K562 (cell line): Measurements from ENCODE around the gene SLFN12. TPM values are rescaled to one million over a fixed set of nuclear protein-coding genes. Genes with fewer than 3 reads are reported as not detected.

Experiments
- ATAC-seq: fragments of 200-7000 bp; cut with Tn5 transposase; 3 replicates; pipeline ENCODE4 v1.9.1; 2020; ENCODE audit warnings: moderate library complexity
- BruUV-seq: library from RNA; stranded (reverse); fragments of 400-500 nt; replicated peaks from 2 replicates; lab custom pipeline; 2021; lab: Mats Ljungman, UMichigan
- CTCF ChIA-PET: fragments of 300-600 bp; formaldehyde crosslinking; extraction: SDS; loops from one replicate; lab custom pipeline; 2021; ENCODE audit warnings: low intra/inter-chr PET ratio; lab: Yijun Ruan, JAX
- POLR2A ChIA-PET: fragments of 300-600, 350-650 bp; sonication (Branson Sonifier 250); formaldehyde crosslinking; extraction: SDS; loops from one replicate; lab custom pipeline; 2021; ENCODE audit warnings: antibody characterized with exemption, inconsistent platforms; lab: Yijun Ruan, JAX
- DNase-seq, 4 experiments: peaks; one replicate each; pipeline versions ENCODE4 v3.0.0 to v3.0.0-alpha.2; 2011 to 2018; ENCODE audit warnings: low spot score in 3 of 4, mixed read lengths in 3 of 4; ENCODE audit errors: extremely low read depth in 1 of 4
- FAIRE-seq: peaks from 2 replicates; lab custom pipeline; 2011; peaks lifted over from hg19 to GRCh38; lab: Jason Lieb, UNC
- H2AFZ ChIP-seq: 2 replicates; pipeline ENCODE4 v1.6.0; 2011; ENCODE audit warnings: low read depth, low read length, control low read depth, inconsistent platforms
- H3K27ac ChIP-seq: fragments of 200-600 bp; 3 replicates; pipeline ENCODE4 v1.8.0; 2011; ENCODE audit warnings: low read depth, mild to moderate bottlenecking, control low read depth, inconsistent platforms, low read length, moderate library complexity, mixed read lengths; ENCODE audit errors: extremely low read depth
- H3K27me3 ChIP-seq, 2 experiments: fragments of 300-600 bp in 1 of 2; 2 replicates in 1 of 2; 3 replicates in 1 of 2; pipeline versions ENCODE4 v1.6.0 to v1.8.0; 2011; ENCODE audit warnings: inconsistent platforms in 2 of 2, low read length in 2 of 2, mild to moderate bottlenecking in 1 of 2, mixed read lengths in 1 of 2, moderate library complexity in 1 of 2; ENCODE audit not compliant: control insufficient read depth in 2 of 2, insufficient read depth in 2 of 2
- H3K36me3 ChIP-seq: fragments of 300-600 bp; 3 replicates; pipeline ENCODE4 v1.8.0; 2011; ENCODE audit warnings: mild to moderate bottlenecking, low read length, inconsistent platforms; ENCODE audit not compliant: control insufficient read depth, insufficient read depth
- H3K4me1 ChIP-seq, 2 experiments: fragments of 200-600 bp in 1 of 2; replicated peaks in 1 of 2; 2 replicates in 1 of 2; 3 replicates in 1 of 2; pipeline versions ENCODE4 v1.5.1 to v1.8.0; 2011; ENCODE audit warnings: inconsistent platforms in 2 of 2, low read length in 2 of 2, mild to moderate bottlenecking in 1 of 2, mixed read lengths in 1 of 2, moderate library complexity in 1 of 2; ENCODE audit not compliant: control insufficient read depth in 2 of 2, insufficient read depth in 2 of 2
- H3K4me2 ChIP-seq: 2 replicates; pipeline ENCODE4 v1.6.1; 2011; ENCODE audit warnings: low read length, control low read depth, inconsistent platforms, mixed read lengths; ENCODE audit not compliant: insufficient read depth
- H3K4me3 ChIP-seq: fragments of 200-600 bp; sonication (generic), shearing (Covaris generic); 2 replicates; pipeline ENCODE4 v1.5.1; 2016; ENCODE audit warnings: control low read depth, inconsistent platforms
- H3K79me2 ChIP-seq: fragments of 200-600 bp; 3 replicates; pipeline ENCODE4 v1.8.0; 2011; ENCODE audit warnings: low read length, inconsistent platforms; ENCODE audit not compliant: control insufficient read depth, insufficient read depth
- H3K9ac ChIP-seq, 2 experiments: 2 replicates each; pipeline versions ENCODE4 v1.6.0 to v1.6.1; 2011; ENCODE audit warnings: low read depth in 2 of 2, low read length in 2 of 2, control low read depth in 1 of 2, inconsistent platforms in 1 of 2, mild to moderate bottlenecking in 1 of 2, mixed read lengths in 1 of 2; ENCODE audit not compliant: insufficient read depth in 1 of 2
- H3K9me1 ChIP-seq: one replicate; pipeline ENCODE4 v1.6.0; 2011; ENCODE audit warnings: inconsistent platforms, mild to moderate bottlenecking, low read length, moderate library complexity; ENCODE audit not compliant: control insufficient read depth, insufficient read depth
- H3K9me3 ChIP-seq: replicated peaks from 2 replicates; pipeline ENCODE4 v1.5.1; 2011; ENCODE audit warnings: low read depth, low read length, inconsistent platforms; ENCODE audit not compliant: control insufficient read depth, insufficient read depth
- H4K20me1 ChIP-seq: replicated peaks from 2 replicates; pipeline ENCODE4 v1.6.1; 2011; ENCODE audit warnings: low read length, inconsistent platforms, mixed read lengths; ENCODE audit not compliant: control insufficient read depth, insufficient read depth
- ARNT ChIP-seq, 2 experiments: fragments of 450-650 bp; IDR thresholded peaks; 2 replicates each; pipeline ENCODE4 v1.6.1; 2016; ENCODE audit warnings: mild to moderate bottlenecking in 1 of 2
- BDP1 ChIP-seq: IDR thresholded peaks from 3 replicates; pipeline ENCODE4 v1.6.1; 2011; ENCODE audit not compliant: insufficient read length, insufficient read depth
- C11orf30 ChIP-seq: fragments of 450-650 bp; IDR thresholded peaks from 2 replicates; pipeline ENCODE4 v1.6.1; 2016; ENCODE audit warnings: low read depth, mild to moderate bottlenecking
- EGR1 ChIP-seq: fragments of 450-650 bp; conservative IDR thresholded peaks from 2 replicates; pipeline ENCODE4 v1.6.1; 2017; ENCODE audit warnings: mild to moderate bottlenecking
- GATAD2A ChIP-seq: fragments of 450-650 bp; IDR thresholded peaks from 2 replicates; pipeline ENCODE4 v1.6.1; 2017
- NONO ChIP-seq, 2 experiments: fragments of 200-400 bp in 1 of 2; fragments of 450-650 bp in 1 of 2; formaldehyde crosslinking in 1 of 2; IDR thresholded peaks; 2 replicates each; pipeline ENCODE4 v1.6.1; 2017; ENCODE audit warnings: low read depth in 2 of 2, mild to moderate bottlenecking in 2 of 2, moderate library complexity in 2 of 2, low read length in 1 of 2
- PHF8 ChIP-seq: fragments of 200-600 bp; sonication (generic); IDR thresholded peaks from 2 replicates; pipeline ENCODE4 v1.6.1; 2012; ENCODE audit warnings: mixed run types, mild to moderate bottlenecking, inconsistent platforms, low read length, moderate library complexity, borderline replicate concordance
- RFX7 ChIP-seq: fragments of 250-450 bp; sonication (Bioruptor Pico); IDR thresholded peaks from 2 replicates; pipeline ENCODE4 v1.5.1; 2021; ENCODE audit warnings: mild to moderate bottlenecking
- ZNF12 ChIP-seq: sonication (generic); formaldehyde crosslinking; IDR thresholded peaks from 2 replicates; pipeline ENCODE4 v1.4.0; 2020; ENCODE audit warnings: mild to moderate bottlenecking, missing genetic modification reagents
- ZNF212 ChIP-seq: fragments of 450-650 bp; formaldehyde crosslinking; IDR thresholded peaks from 2 replicates; pipeline ENCODE4 v1.4.0; 2020; ENCODE audit warnings: mild to moderate bottlenecking
- ZNF699 ChIP-seq: fragments of 250-450 bp; sonication (Bioruptor Pico); IDR thresholded peaks from 2 replicates; pipeline ENCODE4 v1.8.0; 2021; ENCODE audit warnings: mild to moderate bottlenecking, moderate library complexity; ENCODE audit not compliant: insufficient replicate concordance
- WGBS: fragments of 100-300 bp; shearing (Covaris generic); methylation state at CpG from one replicate; pipeline ENCODE4 v1.1.6; 2016; ENCODE audit warnings: low coverage, mixed read lengths; ENCODE audit not compliant: insufficient coverage; ENCODE audit errors: missing lambda C conversion rate; 5-methylcytosine and 5-hydroxymethylcytosine counted together
- in situ Hi-C: fragments of 300-500 bp; cut with MboI; formaldehyde crosslinking; loops from 4 replicates; pipeline ENCODE4 v1.15.0; 2018; ENCODE audit warnings: inconsistent platforms, mixed read lengths
- intact Hi-C: fragments of 100-400 bp; cut with micrococcal nuclease; formaldehyde crosslinking; loops from 2 replicates; pipeline ENCODE4 v1.14.2; 2022
- polyA plus RNA-seq, 8 experiments: library from polyadenylated mRNA; depleted of rRNA in 4 of 8; stranded (reverse) in 5 of 8; unstranded in 3 of 8; fragments of >200 nt; fragmentation: Nextera tagmentation in 2 of 8; fragmentation: Illumina TruSeq in 1 of 8; extraction: Ambion mirVana in 2 of 8; extraction: Trizol in 1 of 8; gene quantifications; 2 replicates each; pipeline versions ENCODE4 v1.2.1 to v1.2.3, GENCODE V29; 2011 to 2014; ENCODE audit warnings: inconsistent platforms in 1 of 8, missing spikeins in 1 of 8
- total RNA-seq, 7 experiments: library from RNA; depleted of rRNA in 6 of 7; stranded (reverse); fragments of >200 nt in 6 of 7; fragmentation: Illumina TruSeq in 2 of 7; extraction: Trizol in 2 of 7; gene quantifications; 2 replicates each; pipeline versions ENCODE4 v1.2.1 to v1.2.3, GENCODE V29; 2011 to 2021; ENCODE audit warnings: low replicate concordance in 1 of 7
- TF ChIP-seq, protein P1 (sequence below): fragments of 250-450 bp; sonication (Bioruptor Pico); IDR thresholded peaks from 2 replicates; pipeline ENCODE4 v1.4.0; 2020; ENCODE audit warnings: mild to moderate bottlenecking

The SLFN12 gene
- total and polyA plus RNA-seq, 9 of the 15 experiments (the other 6 are each of a cell fraction or from before 2014, with no cell fraction given), result 0.01 to 0.09 (median 0.07) TPM; not detected in 6

DNA sequence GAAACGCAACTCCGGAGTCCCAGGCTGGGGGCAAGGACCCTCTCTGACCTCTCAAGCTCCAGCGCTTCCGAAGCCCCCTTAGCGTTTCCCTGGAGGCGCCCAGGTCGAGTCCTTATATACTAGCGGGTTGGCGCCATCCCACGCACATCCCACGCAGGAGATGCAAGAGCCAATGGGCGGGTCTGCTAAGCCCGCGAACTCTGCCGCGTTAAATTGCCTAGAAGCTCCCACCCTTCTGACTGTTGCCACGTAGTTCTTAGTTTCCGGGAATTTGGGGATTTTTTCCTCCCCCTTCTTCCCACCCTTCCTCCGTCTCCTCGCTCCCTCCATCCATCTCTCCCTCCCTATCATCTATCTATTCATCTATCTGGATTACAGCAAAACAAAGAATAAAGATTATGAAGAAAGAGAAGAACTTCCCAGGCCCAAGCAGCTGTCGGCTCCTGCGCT lies 58.7 kb downstream of the SLFN12 start, which contains the start of gene SLFN11:
Gene SLFN11 (minus strand): TSS at position 88 of the 450 bp plus-strand sequence. CDS start 9,814 bp downstream, outside the sequence.
- FAIRE-seq, result no peak
- H3K9me3 ChIP-seq, result no peaks in the 10 kb centered on the region
- WGBS, result 10% methylated on average over 21 of the region's 22 CpGs
- intact Hi-C loops, result no loop called here
- no peaks in the 10 kb centered on the region for H3K79me2 ChIP-seq
- BruUV-seq, result no TSS peak
- peaks cover 0 to 8% of the 10 kb centered on the region in 2 experiments; a peak in 2 of 5 replicates for H3K4me1 ChIP-seq
- peak; percentile 49 for TF ChIP-seq EGR1
- no peak for TF ChIP-seq BDP1
- DNase-seq, result peak in 3 of 4 experiments; percentile 6 to 18 (median 7)
- H2AFZ ChIP-seq, result no peak within 1 kb of the TSS
- peaks cover 13 to 16% of the 10 kb centered on the region in 2 experiments; a peak in 3 of 5 replicates for H3K27me3 ChIP-seq
- 0 out of 2 replicates have a peak within 1 kb of the TSS, but pooled peaks have one; percentile 12 for H3K4me2 ChIP-seq
- ATAC-seq, result no peak
- H3K27ac ChIP-seq, result no peak within 1 kb of the TSS
- ChIA-PET POLR2A (interaction anchor here (1.0 kb wide), 1 partner anchor 16 kb away, joined by 3 read pairs; no protein-coding TSS in a partner anchor), CTCF (interaction anchor here (0.6 kb wide), 1 partner anchor 37 kb away, joined by 5 read pairs; no protein-coding TSS in a partner anchor)
- no peaks in the 10 kb centered on the region for H3K36me3 ChIP-seq
- in situ Hi-C loops, result no loop called here
- no peaks in the 10 kb centered on the region for H3K9me1 ChIP-seq
- H3K9ac ChIP-seq, result peak within 1 kb of the TSS in 1 of 2 experiments; percentile 52; a peak in 1 of 4 replicates
- H4K20me1 ChIP-seq, result no peaks in the 10 kb centered on the region
- no peak within 1 kb of the TSS for H3K4me3 ChIP-seq

DNA sequence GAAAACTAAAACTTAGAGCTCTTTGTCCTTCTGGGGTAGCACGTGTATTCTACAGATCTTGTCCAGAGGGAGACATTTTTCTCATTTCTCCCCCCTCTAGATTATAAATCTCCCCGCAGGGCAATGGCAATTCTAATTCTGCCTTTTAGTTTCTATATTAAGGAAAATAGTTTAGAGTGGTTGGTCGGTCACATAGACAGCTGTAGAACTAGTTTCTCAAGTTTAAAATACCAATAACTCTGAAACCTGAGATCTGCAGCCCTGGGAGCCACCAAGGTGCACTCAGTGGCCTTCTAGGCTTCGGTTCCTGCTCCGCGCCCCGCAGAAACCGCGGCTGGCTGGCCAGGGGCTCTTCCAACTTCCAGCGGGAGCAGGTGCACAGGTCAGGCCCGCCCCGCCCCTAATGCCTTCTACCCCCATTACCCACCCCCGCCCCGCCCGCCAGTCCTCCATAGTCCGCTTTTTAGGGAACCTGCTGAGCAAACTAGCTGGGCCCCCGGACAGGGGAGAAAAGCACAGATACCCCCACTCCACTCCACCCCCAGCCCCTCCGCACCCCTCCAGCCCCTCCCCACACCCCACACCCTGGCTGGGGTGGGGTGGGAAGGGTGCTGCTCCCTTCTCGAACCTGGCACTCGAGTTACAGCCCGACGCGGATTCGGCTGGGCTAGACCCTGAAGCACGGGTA lies 59.3 kb downstream of the SLFN12 start:
- Histone ChIP-seq H3K9me1 (no peaks in the 10 kb centered on the region), H3K4me1 (peaks cover 0 to 8% of the 10 kb centered on the region in 2 experiments; a peak in 2 of 5 replicates), H3K27ac (no peak overlapping the region), H3K9ac (no peak overlapping the region; a peak in 1 of 4 replicates), H4K20me1 (no peaks in the 10 kb centered on the region), H3K79me2 (no peaks in the 10 kb centered on the region), H3K9me3 (no peaks in the 10 kb centered on the region), H3K4me2 (no peak overlapping the region), H3K4me3 (no peak overlapping the region), H3K36me3 (no peaks in the 10 kb centered on the region), H2AFZ (no peak overlapping the region), H3K27me3 (peaks cover 13 to 16% of the 10 kb centered on the region in 2 experiments; a peak in 3 of 5 replicates)
- ChIA-PET POLR2A (interaction anchor here (1.0 kb wide), 1 partner anchor 16 kb away, joined by 3 read pairs; no protein-coding TSS in a partner anchor), CTCF (interaction anchor here (0.6 kb wide), 1 partner anchor 37 kb away, joined by 5 read pairs; no protein-coding TSS in a partner anchor)
- in situ Hi-C loops (no loop called here), intact Hi-C loops (no loop called here)
- no TSS peak for BruUV-seq
- ATAC-seq (no peak), FAIRE-seq (no peak), DNase-seq (peak in 2 of 4 experiments; percentile 8 to 13)
- WGBS, result under 1% methylated on average over 16 of the region's 25 CpGs
- TF ChIP-seq ZNF212 (CRISPR knock-in tag), result no peak
- TF ChIP-seq ARNT (IDR thresholded peaks at IDR 0.05), result no peak
- TF ChIP-seq ZNF699 (CRISPR knock-in tag), result no peak
- TF ChIP-seq PHF8, result no peak
- no peak for TF ChIP-seq RFX7 (CRISPR knock-in tag)
- no peak for TF ChIP-seq ZNF12
- TF ChIP-seq, protein P1, sequence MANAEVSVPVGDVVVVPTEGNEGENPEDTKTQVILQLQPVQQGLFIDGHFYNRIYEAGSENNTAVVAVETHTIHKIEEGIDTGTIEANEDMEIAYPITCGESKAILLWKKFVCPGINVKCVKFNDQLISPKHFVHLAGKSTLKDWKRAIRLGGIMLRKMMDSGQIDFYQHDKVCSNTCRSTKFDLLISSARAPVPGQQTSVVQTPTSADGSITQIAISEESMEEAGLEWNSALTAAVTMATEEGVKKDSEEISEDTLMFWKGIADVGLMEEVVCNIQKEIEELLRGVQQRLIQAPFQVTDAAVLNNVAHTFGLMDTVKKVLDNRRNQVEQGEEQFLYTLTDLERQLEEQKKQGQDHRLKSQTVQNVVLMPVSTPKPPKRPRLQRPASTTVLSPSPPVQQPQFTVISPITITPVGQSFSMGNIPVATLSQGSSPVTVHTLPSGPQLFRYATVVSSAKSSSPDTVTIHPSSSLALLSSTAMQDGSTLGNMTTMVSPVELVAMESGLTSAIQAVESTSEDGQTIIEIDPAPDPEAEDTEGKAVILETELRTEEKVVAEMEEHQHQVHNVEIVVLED (CRISPR knock-in tag), result no peak
- TF ChIP-seq C11orf30, result no peak
- no peak for TF ChIP-seq NONO (IDR thresholded peaks at IDR 0.05; ENCODE audit: low read depth in 2 of 2, low read length in 1 of 2)
- no peak for TF ChIP-seq GATAD2A
